Right lobe of liver (tissue), 6 donors: Measurements from ENCODE around the gene CLEC19A. TPM values are rescaled to one million over a fixed set of nuclear protein-coding genes. Genes with fewer than 3 reads are reported as not detected.

Experiments
- ATAC-seq, 4 donors: fragments of 200-7000 bp; cut with Tn5 transposase; one replicate each; pipeline ENCODE4 v1.9.1; 2020; ENCODE audit warnings: mild to moderate bottlenecking in 4 of 4, moderate library complexity in 4 of 4
- DNase-seq, 3 donors: peaks; one replicate each; pipeline ENCODE4 v3.0.0-alpha.2; 2020
- H3K27ac ChIP-seq, 3 donors: fragments of 200-600 bp; one replicate each; pipeline ENCODE4 v1.8.0; 2022
- H3K27me3 ChIP-seq, 2 donors: fragments of 200-600 bp; one replicate each; pipeline ENCODE4 v1.8.0; 2022
- H3K36me3 ChIP-seq, 4 donors: fragments of 200-600 bp; sonication (generic) in 1 of 4; one replicate each; pipeline versions ENCODE4 v1.5.1 to v1.8.0; 2017 to 2022; ENCODE audit warnings: control low read depth in 1 of 4
- H3K4me1 ChIP-seq, 4 donors: fragments of 200-600 bp; sonication (generic) in 1 of 4; one replicate each; pipeline versions ENCODE4 v1.5.1 to v1.8.0; 2017 to 2022; ENCODE audit warnings: control low read depth in 1 of 4
- H3K4me3 ChIP-seq, 3 donors: fragments of 200-600 bp; one replicate each; pipeline ENCODE4 v1.8.0; 2022
- H3K9me3 ChIP-seq, 4 donors: fragments of 200-600 bp; sonication (generic) in 1 of 4; one replicate each; pipeline versions ENCODE4 v1.5.1 to v1.8.0; 2017 to 2022; ENCODE audit warnings: control low read depth in 1 of 4
- CTCF ChIP-seq, 4 donors: fragments of 200-600 bp in 3 of 4; fragments of 450-650 bp in 1 of 4; IDR thresholded peaks; one replicate each; pipeline versions ENCODE4 v1.5.1 to v1.8.0; 2016 to 2022; ENCODE audit warnings: antibody characterized with exemption in 4 of 4, mild to moderate bottlenecking in 2 of 4
- POLR2A ChIP-seq: fragments of 450-650 bp; IDR thresholded peaks from one replicate; pipeline ENCODE4 v1.6.1; 2017; ENCODE audit warnings: antibody characterized with exemption, mild to moderate bottlenecking
- WGBS: methylation state at CpG from one replicate; pipeline ENCODE4 v1.1.6; 2018; ENCODE audit warnings: low coverage, low lambda C conversion rate; ENCODE audit not compliant: insufficient coverage; ENCODE audit errors: missing lambda C conversion rate; 5-methylcytosine and 5-hydroxymethylcytosine counted together
- intact Hi-C, 2 donors: fragments of 100-400 bp; cut with DNase I; formaldehyde crosslinking; loops; one replicate each; pipeline versions ENCODE4 v1.11.2 to v1.14.1; 2022
- total RNA-seq, 6 experiments: library from RNA; depleted of rRNA in 2 of 6; stranded (reverse); fragments of >200 nt in 2 of 6; fragmentation: NEBNext Ultra II Directional in 3 of 6; extraction: Animal tissue kit (Norgen Biotek cat#: 25700) in 3 of 6; gene quantifications; one replicate each; pipeline versions ENCODE4 v1.1.0 to v1.2.4, GENCODE V29; 2016 to 2023
- donor health status: DM: no; HTN: yes; CAD: no.
- donor health status: DM: no; HTN: no; CAD: no.
- donor health status: DM: no; HTN: no; CAD: no.
- donor health status: DM: no; HTN: yes; CAD: no.
- donor health status: DM: no; HTN: yes; CAD: no.

Gene CLEC19A
- total RNA-seq, 6 experiments from 2014 or later = 0.12 TPM; not detected in 5

GRCh38 chr16:19328364-19328763 is 42.8 kb downstream of the CLEC19A start:
- H3K36me3 ChIP-seq = no peaks in the 10 kb centered on the region
- no peak for TF ChIP-seq CTCF (IDR thresholded peaks at IDR 0.05)
- no peak for TF ChIP-seq POLR2A
- 92% methylated on average over 1 of the region's 1 CpG for WGBS
- no peak for ATAC-seq
- intact Hi-C loops = no loop called here
- no peaks in the 10 kb centered on the region for H3K9me3 ChIP-seq
- DNase-seq = no peak
- peaks cover 0 to 5% (median 0%) of the 10 kb centered on the region in 4 donors for H3K4me1 ChIP-seq
- no peak overlapping the region for H3K4me3 ChIP-seq
- H3K27ac ChIP-seq = no peak overlapping the region
- H3K27me3 ChIP-seq = no peaks in the 10 kb centered on the region

GRCh38 chr16:19329932-19330331 is 44.4 kb downstream of the CLEC19A start:
- intact Hi-C loops = no loop called here
- H3K4me3 ChIP-seq = no peak overlapping the region
- H3K4me1 ChIP-seq = peaks cover 0 to 5% (median 0%) of the 10 kb centered on the region in 4 donors
- no peaks in the 10 kb centered on the region for H3K36me3 ChIP-seq
- DNase-seq (no peak), ATAC-seq (no peak)
- H3K27ac ChIP-seq = no peak overlapping the region
- WGBS = 93% methylated on average over 1 of the region's 1 CpG
- no peak for TF ChIP-seq CTCF (IDR thresholded peaks at IDR 0.05)
- H3K27me3 ChIP-seq = no peaks in the 10 kb centered on the region
- H3K9me3 ChIP-seq = no peaks in the 10 kb centered on the region

- Histone ChIP-seq H3K4me3 (no peak overlapping the region), H3K27ac (no peak overlapping the region), H3K27me3 (no peaks in the 10 kb centered on the region), H3K9me3 (no peaks in the 10 kb centered on the region), H3K36me3 (no peaks in the 10 kb centered on the region), H3K4me1 (peaks cover 0 to 5% (median 0%) of the 10 kb centered on the region in 4 donors)
- intact Hi-C loops = no loop called here
- WGBS = 39% methylated on average over 4 of the region's 6 CpGs
- ATAC-seq = peak in 3 of 4 donors; percentile 23 to 84 (median 67)
- peak in 1 of 3 donors; percentile 58 for DNase-seq
- no peak for TF ChIP-seq POLR2A
- no peak for TF ChIP-seq CTCF (IDR thresholded peaks at IDR 0.05)
Observed at GRCh38 chr16:19330841-19331397, 45.4 kb downstream of the CLEC19A start.

- Histone ChIP-seq H3K9me3 (no peaks in the 10 kb centered on the region), H3K27me3 (no peaks in the 10 kb centered on the region), H3K27ac (no peak overlapping the region), H3K36me3 (no peaks in the 10 kb centered on the region), H3K4me3 (no peak overlapping the region), H3K4me1 (peaks cover 0 to 5% (median 0%) of the 10 kb centered on the region in 4 donors)
- ATAC-seq (no peak), DNase-seq (no peak)
- 100% methylated on average over 1 of the region's 4 CpGs for WGBS
- intact Hi-C loops = no loop called here
- TF ChIP-seq CTCF (IDR thresholded peaks at IDR 0.05) (no peak), POLR2A (no peak)
Observed at GRCh38 chr16:19331794-19332193, 46.3 kb downstream of the CLEC19A start.

- no peaks in the 10 kb centered on the region for H3K27me3 ChIP-seq
- intact Hi-C loops = no loop called here
- WGBS = 18% methylated on average over 2 of the region's 3 CpGs
- no peaks in the 10 kb centered on the region for H3K36me3 ChIP-seq
- DNase-seq = no peak
- H3K27ac ChIP-seq = no peak overlapping the region
- H3K9me3 ChIP-seq = no peaks in the 10 kb centered on the region
- no peak for TF ChIP-seq CTCF (IDR thresholded peaks at IDR 0.05)
- TF ChIP-seq POLR2A = no peak
- no peak overlapping the region for H3K4me3 ChIP-seq
- no peak for ATAC-seq
- H3K4me1 ChIP-seq = no peaks in the 10 kb centered on the region
Observed at GRCh38 chr16:19338335-19338734, 52.8 kb downstream of the CLEC19A start.
